Endodermal cell (in vitro differentiated cells): ENCODE data around the gene TPCN2. TPM values are rescaled to one million over a fixed set of nuclear protein-coding genes. Genes with fewer than 3 reads are reported as not detected.

Experiments
- DNase-seq: peaks from one replicate; pipeline ENCODE4 v3.0.0-alpha.2; 2017
- H3K27ac ChIP-seq: 2 replicates; pipeline ENCODE4 v1.5.1; 2013; ENCODE audit warnings: mild to moderate bottlenecking, low read depth, low read length, moderate library complexity
- H3K27me3 ChIP-seq: 2 replicates; pipeline ENCODE4 v1.6.1; 2013; ENCODE audit warnings: mild to moderate bottlenecking, low read length, moderate library complexity; ENCODE audit not compliant: insufficient read depth, control insufficient read depth, poor library complexity, severe bottlenecking
- H3K36me3 ChIP-seq: 2 replicates; pipeline ENCODE4 v1.7.0; 2013; ENCODE audit warnings: mild to moderate bottlenecking, low read length, moderate library complexity; ENCODE audit not compliant: control insufficient read depth, insufficient read depth
- H3K4me1 ChIP-seq: one replicate; pipeline ENCODE4 v1.7.0; 2013; ENCODE audit warnings: low read length; ENCODE audit not compliant: control insufficient read depth, insufficient read depth
- H3K4me3 ChIP-seq: 2 replicates; pipeline ENCODE4 v1.5.1; 2013; ENCODE audit warnings: mild to moderate bottlenecking, low read length, moderate library complexity
- H3K9ac ChIP-seq: 2 replicates; pipeline ENCODE4 v1.6.1; 2013; ENCODE audit warnings: mild to moderate bottlenecking, low read length, moderate library complexity; ENCODE audit not compliant: poor library complexity, severe bottlenecking; ENCODE audit errors: extremely low read depth
- H3K9me3 ChIP-seq: 2 replicates; pipeline ENCODE4 v1.6.1; 2013; ENCODE audit warnings: mild to moderate bottlenecking, low read length, moderate library complexity; ENCODE audit not compliant: control insufficient read depth
- H3K27ac Mint-ChIP-seq: 2 replicates; pipeline ENCODE4 v1.8.0; 2020; ENCODE audit warnings: mixed read lengths
- H3K27me3 Mint-ChIP-seq: 2 replicates; pipeline ENCODE4 v1.8.0; 2021; ENCODE audit warnings: mild to moderate bottlenecking, mixed read lengths; ENCODE audit not compliant: insufficient read depth
- H3K36me3 Mint-ChIP-seq: 2 replicates; pipeline ENCODE4 v1.8.0; 2020; ENCODE audit warnings: low read depth, mixed read lengths
- H3K4me1 Mint-ChIP-seq: 2 replicates; pipeline ENCODE4 v1.8.0; 2020; ENCODE audit warnings: mixed read lengths
- H3K4me3 Mint-ChIP-seq: 2 replicates; pipeline ENCODE4 v1.8.0; 2020; ENCODE audit warnings: mild to moderate bottlenecking, moderate library complexity, mixed read lengths
- H3K9me3 Mint-ChIP-seq: 2 replicates; pipeline ENCODE4 v1.8.0; 2020; ENCODE audit warnings: mild to moderate bottlenecking, mixed read lengths
- WGBS, 2 experiments: methylation state at CpG; one replicate each; pipeline versions ENCODE4 v1.1.5 to v1.1.7; 2013; ENCODE audit warnings: missing lambda C conversion rate in 2 of 2, mixed read lengths in 1 of 2; ENCODE audit not compliant: insufficient coverage in 1 of 2, insufficient read length in 1 of 2; 5-methylcytosine and 5-hydroxymethylcytosine counted together
- total RNA-seq, 2 donors: library from RNA; stranded (reverse); fragmentation: NEBNext Ultra II Directional in 1 of 2; extraction: Animal tissue kit (Norgen Biotek cat#: 25700) in 1 of 2; gene quantifications; 2 replicates in 1 of 2; 3 replicates in 1 of 2; pipeline ENCODE4 v1.2.1, GENCODE V29; 2021
- TF ChIP-seq, protein P1 (sequence below): fragments of 200-600 bp; sonication (generic); conservative IDR thresholded peaks from 2 replicates; pipeline ENCODE4 v1.5.0; 2021; ENCODE audit warnings: antibody characterized with exemption, mild to moderate bottlenecking

Gene TPCN2
- total RNA-seq, 2 donors from 2014 or later = 20.7 to 27.9 TPM

DNA sequence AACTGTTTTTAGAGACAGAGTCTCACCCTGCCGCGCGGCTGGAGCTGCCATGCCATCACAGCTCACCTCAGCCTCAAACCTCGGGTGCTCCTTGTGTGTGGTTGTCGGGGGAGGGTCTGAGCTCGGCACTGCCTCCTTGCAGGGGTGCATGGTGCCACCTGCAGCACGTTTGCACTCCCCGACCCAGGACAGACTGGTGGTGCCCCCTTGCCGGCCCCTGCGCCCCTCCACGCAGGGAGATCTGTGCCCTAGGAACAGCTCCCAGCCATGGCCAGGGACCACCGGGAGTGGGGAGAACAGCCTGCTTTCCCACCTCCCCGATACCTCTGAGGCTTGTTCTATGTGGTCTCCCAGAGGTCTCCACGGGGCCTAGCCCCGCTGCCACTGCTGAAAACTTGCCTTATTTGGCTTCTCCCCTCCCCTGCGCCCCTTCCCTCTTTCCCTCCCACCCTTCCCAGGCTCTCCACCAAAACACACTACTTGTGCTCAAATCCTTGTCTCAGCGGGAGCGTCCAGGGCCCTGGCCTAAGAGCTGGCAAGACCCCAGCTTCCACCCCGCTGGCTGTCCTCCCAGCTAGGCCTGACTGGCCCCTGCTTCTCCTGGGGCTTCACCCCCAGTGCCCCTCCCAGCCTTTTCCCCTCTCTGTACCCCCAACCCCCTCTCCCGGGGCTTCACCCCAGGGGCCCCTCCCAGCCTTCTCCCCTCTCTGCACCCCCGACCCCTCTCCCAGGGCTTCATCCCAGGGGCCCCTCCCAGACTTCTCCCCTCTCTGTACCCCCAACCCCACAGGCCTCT lies 13.4 kb upstream of the TPCN2 start:
- Mint-ChIP-seq H3K4me1 (no peaks in the 10 kb centered on the region), H3K4me3 (no peak overlapping the region), H3K27ac (peak overlapping the region; percentile 61), H3K9me3 (no peaks in the 10 kb centered on the region), H3K27me3 (no peaks in the 10 kb centered on the region), H3K36me3 (no peaks in the 10 kb centered on the region)
- Histone ChIP-seq H3K27ac (no peak overlapping the region), H3K36me3 (no peaks in the 10 kb centered on the region), H3K4me3 (no peak overlapping the region), H3K4me1 (no peaks in the 10 kb centered on the region), H3K9ac (no peak overlapping the region), H3K27me3 (no peaks in the 10 kb centered on the region), H3K9me3 (no peaks in the 10 kb centered on the region)
- peak; percentile 68 for DNase-seq
- TF ChIP-seq, protein P1, sequence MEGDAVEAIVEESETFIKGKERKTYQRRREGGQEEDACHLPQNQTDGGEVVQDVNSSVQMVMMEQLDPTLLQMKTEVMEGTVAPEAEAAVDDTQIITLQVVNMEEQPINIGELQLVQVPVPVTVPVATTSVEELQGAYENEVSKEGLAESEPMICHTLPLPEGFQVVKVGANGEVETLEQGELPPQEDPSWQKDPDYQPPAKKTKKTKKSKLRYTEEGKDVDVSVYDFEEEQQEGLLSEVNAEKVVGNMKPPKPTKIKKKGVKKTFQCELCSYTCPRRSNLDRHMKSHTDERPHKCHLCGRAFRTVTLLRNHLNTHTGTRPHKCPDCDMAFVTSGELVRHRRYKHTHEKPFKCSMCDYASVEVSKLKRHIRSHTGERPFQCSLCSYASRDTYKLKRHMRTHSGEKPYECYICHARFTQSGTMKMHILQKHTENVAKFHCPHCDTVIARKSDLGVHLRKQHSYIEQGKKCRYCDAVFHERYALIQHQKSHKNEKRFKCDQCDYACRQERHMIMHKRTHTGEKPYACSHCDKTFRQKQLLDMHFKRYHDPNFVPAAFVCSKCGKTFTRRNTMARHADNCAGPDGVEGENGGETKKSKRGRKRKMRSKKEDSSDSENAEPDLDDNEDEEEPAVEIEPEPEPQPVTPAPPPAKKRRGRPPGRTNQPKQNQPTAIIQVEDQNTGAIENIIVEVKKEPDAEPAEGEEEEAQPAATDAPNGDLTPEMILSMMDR = no peak
- 84 to 89% methylated on average over 11 to 21 of the region's 21 CpGs for WGBS, 2 experiments

DNA sequence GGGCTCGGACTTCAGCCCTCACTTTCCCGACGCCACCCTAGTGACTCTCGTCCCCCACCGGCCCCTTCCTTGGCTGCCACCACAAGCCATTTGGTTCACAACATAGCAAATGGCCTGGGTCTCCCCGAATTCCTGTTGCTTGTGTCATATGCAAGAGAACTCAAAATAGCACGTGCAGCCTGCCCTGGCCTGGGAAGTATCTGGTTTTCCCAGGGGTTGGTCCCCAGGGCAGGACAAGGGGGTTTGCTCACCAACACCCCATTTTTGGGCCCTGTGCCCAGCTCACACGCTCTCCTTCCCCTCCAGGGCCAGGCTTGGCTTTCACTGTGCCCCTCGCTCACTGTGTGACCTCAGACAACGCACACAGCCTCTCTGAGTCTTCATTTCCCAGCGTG lies 12.8 kb upstream of the TPCN2 start:
- Histone ChIP-seq H3K9ac (no peak overlapping the region), H3K36me3 (no peaks in the 10 kb centered on the region), H3K9me3 (no peaks in the 10 kb centered on the region), H3K27ac (no peak overlapping the region), H3K4me1 (no peaks in the 10 kb centered on the region), H3K4me3 (no peak overlapping the region), H3K27me3 (no peaks in the 10 kb centered on the region)
- Mint-ChIP-seq H3K27me3 (no peaks in the 10 kb centered on the region), H3K4me3 (no peak overlapping the region), H3K36me3 (no peaks in the 10 kb centered on the region), H3K4me1 (peaks cover under 1% of the 10 kb centered on the region), H3K9me3 (no peaks in the 10 kb centered on the region), H3K27ac (peak overlapping the region; percentile 74)
- DNase-seq = no peak
- TF ChIP-seq, protein P1 = no peak
- 93 to 99% methylated on average over 10 to 11 of the region's 11 CpGs for WGBS, 2 experiments

DNA sequence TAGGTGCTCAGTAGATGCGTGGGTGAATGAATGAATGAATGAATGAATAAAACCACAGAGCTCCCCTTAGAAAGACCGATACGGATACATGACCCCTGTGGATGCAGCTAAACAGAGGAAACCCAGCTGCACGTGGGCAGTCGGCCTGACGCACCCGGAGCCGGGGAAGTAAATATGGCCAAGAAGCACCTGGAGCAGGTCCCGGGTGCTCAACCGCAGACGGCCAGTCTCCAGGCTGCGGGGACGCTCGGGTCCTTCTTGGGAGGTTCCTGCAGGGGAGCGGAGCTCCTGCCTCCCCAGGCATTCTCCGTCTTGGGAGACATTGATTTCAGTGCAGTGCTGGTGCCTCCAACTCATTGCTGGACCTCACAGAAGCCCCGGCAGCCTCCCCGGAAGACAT lies 11.7 kb upstream of the TPCN2 start:
- no peak overlapping the region for H3K4me3 ChIP-seq

More for the DNA sequence above, 11.7 kb upstream of the TPCN2 start:
- Histone ChIP-seq H3K9me3 (no peaks in the 10 kb centered on the region), H3K4me1 (peaks cover 9% of the 10 kb centered on the region), H3K27ac (no peak overlapping the region), H3K9ac (no peak overlapping the region), H3K36me3 (no peaks in the 10 kb centered on the region), H3K27me3 (no peaks in the 10 kb centered on the region)
- Mint-ChIP-seq H3K4me1 (peaks cover 12% of the 10 kb centered on the region), H3K36me3 (no peaks in the 10 kb centered on the region), H3K27ac (no peak overlapping the region), H3K27me3 (no peaks in the 10 kb centered on the region), H3K4me3 (no peak overlapping the region), H3K9me3 (no peaks in the 10 kb centered on the region)
- TF ChIP-seq, protein P1 = no peak
- 96% methylated on average over 18 of the region's 18 CpGs for WGBS, 2 experiments
- DNase-seq = no peak
